Fibroblast of skin of back (primary cell): ENCODE data around the gene THSD7B.
"Not testable (repeated sequence)": the region's sequence is repeated elsewhere in the genome, so short reads cannot be mapped to it uniquely, and the experiment has no call there.

ENCODE experiments used
- DNase-seq: peaks from one replicate; pipeline ENCODE4 v3.0.0-alpha.2; 2013

THSD7B gene

DNA sequence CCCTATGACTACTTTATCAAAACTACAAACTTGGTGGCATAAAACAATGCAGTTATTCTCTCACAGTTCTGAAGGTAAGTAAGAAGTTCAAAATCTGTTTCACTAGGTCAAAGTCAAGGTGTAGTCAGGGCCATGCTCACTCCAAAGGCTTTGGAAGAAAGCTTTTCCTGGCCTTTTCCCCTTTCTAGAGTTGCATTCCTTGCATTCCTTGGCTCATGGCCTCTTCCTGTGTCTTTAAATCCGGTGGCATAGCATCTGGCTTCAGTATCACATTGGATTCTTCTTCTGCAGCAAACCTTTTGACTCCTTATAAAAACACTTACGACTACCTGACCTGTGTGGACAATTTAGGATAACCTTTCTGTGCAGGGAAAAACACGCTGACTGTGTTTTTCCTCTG lies 655.4 kb downstream of the THSD7B start:
- peak; percentile 33 for DNase-seq

- DNase-seq = peak; percentile 52
These were observed 669.8 kb downstream of the THSD7B start for GRCh38 chr2:137435162-137435561.

GRCh38 chr2:137437386-137437785 lies 672.0 kb downstream of the THSD7B start:
- no peak for DNase-seq

DNA sequence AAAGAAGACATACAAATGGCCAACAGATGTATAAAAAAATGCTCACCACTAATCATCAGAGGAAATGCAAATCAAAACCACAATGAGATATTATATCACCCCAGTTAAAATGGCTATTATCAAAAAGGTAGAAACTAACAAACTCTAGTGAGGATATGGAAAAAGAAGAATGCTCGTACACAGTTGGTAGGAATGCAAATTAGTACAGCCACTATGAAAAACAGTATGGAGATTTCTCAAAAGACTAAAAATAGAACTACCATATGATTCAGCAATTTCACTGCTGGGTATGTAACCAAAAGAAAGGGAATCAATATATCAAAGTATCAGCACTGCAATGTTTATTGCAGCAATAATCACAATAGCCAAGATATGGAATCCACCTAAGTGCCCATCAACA lies 679.6 kb downstream of the THSD7B start:
- DNase-seq = no peak

DNA sequence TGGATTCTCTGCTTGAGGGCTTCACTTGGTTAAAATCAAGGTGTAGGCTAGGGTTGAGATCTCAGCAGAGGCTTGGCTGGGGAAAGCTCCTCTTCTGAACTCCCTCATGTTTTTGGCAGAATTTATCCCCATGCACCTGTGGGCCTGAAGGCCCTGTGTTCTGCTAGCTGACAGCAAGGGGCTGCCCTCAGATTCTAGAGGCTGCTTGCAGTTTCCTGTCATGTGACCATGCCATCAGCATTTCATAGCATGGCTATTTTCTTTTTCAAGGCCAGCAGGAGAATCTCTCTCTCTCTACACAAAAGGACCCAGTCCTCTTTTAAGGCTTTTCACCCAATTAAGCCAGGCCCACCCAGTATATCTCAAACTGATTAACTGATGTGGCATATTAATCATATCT lies 684.1 kb downstream of the THSD7B start:
- no peak for DNase-seq

DNA sequence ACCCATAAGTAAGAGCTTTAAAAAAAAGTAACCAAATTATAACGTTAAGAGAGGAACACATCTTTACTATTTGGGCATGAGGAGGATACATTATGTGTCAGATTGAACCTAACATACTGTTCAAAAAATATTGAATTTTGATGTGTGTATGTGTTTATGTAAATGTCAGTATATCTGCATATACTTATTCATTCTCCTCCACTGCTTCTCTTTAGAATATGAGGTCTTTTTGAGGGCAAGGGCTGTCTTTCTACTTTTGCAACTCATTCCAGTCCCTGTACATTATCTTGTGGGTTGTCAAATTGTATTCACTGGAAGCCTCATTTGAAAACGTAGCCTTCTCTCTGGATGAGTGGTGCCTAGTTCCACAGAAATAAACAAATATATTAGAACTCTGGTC lies 689.5 kb downstream of the THSD7B start:
- DNase-seq = no peak

GRCh38 chr2:137467246-137467862 lies 702.0 kb downstream of the THSD7B start:
- DNase-seq = peak; percentile 32

- no peak for DNase-seq
These were observed 727.9 kb downstream of the THSD7B start for GRCh38 chr2:137493261-137493660.

DNA sequence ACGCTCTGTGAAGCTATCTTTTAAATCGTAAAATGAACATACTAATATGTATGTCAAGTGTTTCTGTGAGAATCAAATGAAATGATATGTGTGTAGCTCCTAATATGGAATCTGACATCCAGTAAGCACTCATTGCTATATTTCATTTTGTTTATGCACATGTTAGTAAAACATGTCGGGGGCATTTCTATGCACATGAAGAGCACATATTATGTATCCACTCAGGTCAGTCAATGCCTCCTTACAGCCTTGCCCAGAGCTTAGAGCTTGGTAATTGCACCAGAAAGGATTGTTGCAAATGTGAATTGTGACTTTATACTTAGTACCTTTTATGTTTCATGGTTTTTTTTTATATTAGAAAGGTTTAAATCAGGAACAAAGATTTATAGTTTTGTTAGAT lies 735.3 kb downstream of the THSD7B start:
- DNase-seq = no peak

DNA sequence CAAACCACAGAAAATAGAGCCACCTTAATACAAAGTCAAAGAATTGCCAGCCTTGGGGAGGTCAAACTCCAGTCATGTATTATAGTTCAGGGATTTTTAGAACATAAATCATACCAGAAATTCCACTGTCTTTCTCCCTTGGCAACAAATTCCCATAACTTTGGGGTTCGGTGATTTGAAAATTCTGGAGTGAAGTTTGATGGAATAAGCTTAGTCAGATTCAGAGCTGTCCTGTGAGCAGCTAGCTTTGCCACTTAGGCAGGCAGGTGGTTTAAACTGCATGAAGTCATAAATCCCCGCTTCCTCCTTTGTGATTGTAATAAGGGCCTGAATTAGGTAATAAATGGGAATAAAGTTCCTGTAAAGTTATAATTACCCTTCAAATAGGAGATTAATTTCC lies 741.9 kb downstream of the THSD7B start:
- no peak for DNase-seq

GRCh38 chr2:137508739-137509384 lies 743.5 kb downstream of the THSD7B start:
- DNase-seq = no peak

- DNase-seq = no peak
These were observed 746.2 kb downstream of the THSD7B start for GRCh38 chr2:137511526-137511925.

GRCh38 chr2:137521653-137522619 lies 756.6 kb downstream of the THSD7B start:
- DNase-seq = no peak

DNA sequence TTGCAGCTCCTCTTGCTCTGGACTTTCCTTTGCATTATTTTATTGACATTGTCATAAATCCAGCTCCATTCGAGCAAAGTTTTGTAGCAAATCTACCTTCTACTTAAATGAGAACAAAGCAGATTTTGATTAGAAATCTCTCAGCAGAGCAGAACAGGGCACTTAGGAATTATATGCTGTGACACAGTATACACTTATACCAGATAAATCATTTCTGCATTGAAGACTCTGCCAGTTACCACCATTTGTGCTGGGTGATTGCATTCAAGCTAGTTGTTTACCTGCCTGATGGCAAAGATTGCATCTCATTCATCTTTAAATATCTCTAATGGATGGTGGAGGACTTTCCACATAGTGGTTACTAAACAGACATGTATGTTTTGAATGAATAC lies 757.3 kb downstream of the THSD7B start:
- no peak for DNase-seq

GRCh38 chr2:137523931-137524330 lies 758.6 kb downstream of the THSD7B start:
- DNase-seq = no peak

DNA sequence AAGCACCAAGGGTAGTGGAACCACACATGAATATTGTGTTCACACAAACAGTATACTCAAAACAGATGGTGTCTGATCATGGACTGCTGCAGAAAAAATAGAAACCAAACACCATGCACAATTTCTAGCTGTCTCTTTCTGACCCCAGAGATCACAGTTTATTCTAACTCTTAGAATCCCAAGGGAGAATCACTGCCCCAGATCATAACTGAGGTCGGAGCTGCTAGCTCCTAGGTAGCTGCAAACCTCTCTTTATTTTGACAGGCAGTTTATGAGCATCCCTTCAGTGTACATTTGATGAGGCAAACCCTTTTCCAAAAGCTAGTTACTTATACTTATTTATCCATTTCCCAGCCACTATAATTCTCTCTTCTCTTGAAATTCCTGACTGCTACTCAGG lies 759.8 kb downstream of the THSD7B start:
- DNase-seq = no peak

- DNase-seq = no peak
These were observed 760.4 kb downstream of the THSD7B start for GRCh38 chr2:137525641-137526190.

DNA sequence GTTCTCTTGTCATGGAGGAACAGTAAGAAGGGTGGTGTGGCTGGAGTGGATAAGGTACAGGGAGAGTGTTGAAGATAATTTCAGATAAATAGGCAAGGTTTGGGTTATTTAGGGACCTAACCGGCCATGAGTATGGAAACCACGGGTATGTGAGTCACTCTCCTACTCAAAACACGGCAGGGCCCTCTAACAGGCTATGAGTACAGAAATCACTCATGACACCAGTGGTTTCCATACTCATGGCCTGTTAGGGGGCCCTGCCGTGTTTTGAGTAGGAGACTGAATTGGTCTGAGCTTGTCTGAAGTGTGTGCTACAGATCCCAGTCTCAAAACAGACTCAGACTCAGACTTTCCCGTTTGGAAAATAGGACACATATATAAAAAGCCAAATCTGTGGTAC lies 770.6 kb downstream of the THSD7B start:
- no peak for DNase-seq

GRCh38 chr2:137539336-137539735 lies 774.0 kb downstream of the THSD7B start:
- DNase-seq = no peak

GRCh38 chr2:137547842-137548241 lies 782.5 kb downstream of the THSD7B start:
- DNase-seq = no peak

- no peak for DNase-seq
These were observed 801.0 kb downstream of the THSD7B start for GRCh38 chr2:137566387-137566786.

- no peak for DNase-seq
These were observed 805.1 kb downstream of the THSD7B start for GRCh38 chr2:137570484-137570883.

DNA sequence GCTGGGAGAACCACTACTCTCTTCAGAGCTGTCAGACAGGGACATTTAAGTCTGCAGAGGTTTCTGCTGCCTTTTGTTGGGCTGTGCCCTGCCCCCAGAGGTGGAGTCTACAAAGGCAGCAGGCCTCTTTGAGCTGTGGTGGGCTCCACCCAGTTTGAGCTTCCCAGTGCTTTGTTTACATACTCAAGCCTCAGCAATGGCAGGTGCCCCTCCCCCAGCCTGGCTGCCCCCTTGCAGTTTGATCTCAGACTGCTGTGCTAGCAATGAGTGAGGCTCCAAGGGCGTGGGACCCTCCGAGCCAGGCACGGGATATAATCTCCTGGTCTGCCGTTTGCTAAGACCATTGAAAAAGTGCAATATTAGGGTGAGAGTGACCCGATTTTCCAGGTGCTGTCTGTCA lies 822.5 kb downstream of the THSD7B start:
- not testable (repeated sequence) for DNase-seq
